GM12872 (cell line): ENCODE measurements around the gene NEBL.

Experiments used
- TF ChIP-seq, protein P1 (sequence below): IDR thresholded peaks from 3 replicates; pipeline ENCODE4 v1.5.1; 2011; ENCODE audit warnings: low read depth, mild to moderate bottlenecking, low read length, moderate library complexity; ENCODE audit not compliant: insufficient read depth

The NEBL gene

DNA sequence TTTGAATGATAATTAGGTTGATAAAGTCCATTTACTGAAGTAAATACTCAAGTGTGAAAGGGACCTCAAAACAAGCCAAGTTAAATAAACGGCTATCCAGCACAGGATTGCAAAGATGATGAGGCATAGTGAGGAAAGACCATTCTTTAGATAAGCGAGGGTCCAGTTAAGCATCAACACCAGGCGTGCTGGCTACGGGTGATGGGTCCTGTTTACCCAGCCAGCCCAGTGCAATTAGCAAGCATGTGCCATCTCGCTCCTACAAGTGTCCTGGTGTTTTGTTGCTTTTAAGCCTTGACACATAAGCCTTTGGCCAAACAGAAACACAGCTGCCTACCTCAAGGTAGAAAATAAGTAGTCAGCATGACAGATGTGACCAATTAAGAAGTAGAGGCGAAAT lies 7.1 kb downstream of the NEBL start:
- TF ChIP-seq, protein P1, sequence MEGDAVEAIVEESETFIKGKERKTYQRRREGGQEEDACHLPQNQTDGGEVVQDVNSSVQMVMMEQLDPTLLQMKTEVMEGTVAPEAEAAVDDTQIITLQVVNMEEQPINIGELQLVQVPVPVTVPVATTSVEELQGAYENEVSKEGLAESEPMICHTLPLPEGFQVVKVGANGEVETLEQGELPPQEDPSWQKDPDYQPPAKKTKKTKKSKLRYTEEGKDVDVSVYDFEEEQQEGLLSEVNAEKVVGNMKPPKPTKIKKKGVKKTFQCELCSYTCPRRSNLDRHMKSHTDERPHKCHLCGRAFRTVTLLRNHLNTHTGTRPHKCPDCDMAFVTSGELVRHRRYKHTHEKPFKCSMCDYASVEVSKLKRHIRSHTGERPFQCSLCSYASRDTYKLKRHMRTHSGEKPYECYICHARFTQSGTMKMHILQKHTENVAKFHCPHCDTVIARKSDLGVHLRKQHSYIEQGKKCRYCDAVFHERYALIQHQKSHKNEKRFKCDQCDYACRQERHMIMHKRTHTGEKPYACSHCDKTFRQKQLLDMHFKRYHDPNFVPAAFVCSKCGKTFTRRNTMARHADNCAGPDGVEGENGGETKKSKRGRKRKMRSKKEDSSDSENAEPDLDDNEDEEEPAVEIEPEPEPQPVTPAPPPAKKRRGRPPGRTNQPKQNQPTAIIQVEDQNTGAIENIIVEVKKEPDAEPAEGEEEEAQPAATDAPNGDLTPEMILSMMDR = no peak

DNA sequence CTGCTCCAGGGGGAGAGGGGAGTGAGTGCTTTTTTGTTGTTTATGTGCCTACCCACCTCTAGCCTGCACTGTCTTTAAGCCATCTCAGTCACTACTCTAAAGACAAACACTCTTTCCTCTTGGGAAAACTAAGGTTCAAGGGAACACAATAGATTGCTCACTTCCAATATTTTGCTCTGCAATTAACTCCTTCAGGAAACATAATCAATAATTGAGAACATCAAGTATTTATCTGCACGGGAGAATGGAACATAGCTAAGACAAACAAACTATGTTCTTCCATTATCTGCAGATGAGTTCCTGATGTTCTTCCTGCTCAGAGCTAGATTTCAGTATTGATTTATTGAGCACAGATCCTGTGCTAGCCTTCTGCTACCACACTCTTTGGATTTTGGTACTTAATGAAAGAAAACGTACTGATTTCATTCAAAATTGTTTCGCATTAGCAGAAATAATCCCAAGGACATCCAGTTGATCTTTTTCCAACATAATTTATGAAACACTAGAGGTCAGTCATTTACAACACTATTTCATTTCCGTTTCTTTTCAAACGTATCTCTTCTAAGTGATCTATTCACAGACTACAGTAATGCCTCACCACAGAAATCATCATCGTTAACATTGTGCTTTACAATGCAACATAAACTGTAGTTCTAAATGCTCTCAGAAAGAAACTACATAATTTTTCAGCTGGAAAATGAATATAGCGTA lies 8.3 kb downstream of the NEBL start:
- TF ChIP-seq, protein P1 = no peak

DNA sequence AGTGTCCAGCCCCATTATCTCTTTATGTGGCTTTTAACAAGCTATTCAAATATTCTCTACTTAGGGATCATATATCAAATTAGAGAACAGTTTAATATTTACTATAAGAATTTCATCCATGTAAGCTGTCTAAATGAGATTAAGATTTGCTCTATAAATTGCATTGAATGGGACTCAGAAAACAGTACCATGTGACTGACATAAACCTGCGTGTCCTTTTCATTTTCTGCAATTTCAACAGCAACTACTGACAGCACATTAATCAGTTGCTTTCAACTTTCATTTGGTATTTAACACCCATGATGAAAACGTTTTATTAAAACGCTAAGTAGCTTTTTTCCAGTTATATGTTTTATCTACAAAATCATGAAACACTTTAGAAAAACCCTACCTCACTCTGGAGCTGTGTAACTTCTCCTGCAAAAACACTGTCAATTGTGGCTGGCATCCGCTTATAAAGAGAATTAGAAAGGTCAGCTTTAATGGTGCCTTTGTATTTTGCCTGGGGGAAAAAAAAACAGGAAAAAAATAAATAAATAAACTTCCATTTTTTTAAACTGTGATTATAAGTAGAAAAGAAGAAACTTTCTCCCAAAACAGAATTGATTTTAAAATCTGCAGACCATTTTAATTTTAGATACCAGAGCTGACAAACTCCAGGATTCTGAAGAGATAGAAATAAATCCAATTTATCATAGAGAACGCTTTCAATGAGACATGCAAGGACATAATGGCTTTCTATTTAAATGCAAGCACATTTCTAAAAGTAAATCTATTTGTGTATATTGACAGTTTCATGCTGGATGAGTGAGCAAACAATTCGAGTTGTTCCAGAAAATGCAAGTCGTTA lies 9.2 kb downstream of the NEBL start:
- TF ChIP-seq, protein P1 = no peak

DNA sequence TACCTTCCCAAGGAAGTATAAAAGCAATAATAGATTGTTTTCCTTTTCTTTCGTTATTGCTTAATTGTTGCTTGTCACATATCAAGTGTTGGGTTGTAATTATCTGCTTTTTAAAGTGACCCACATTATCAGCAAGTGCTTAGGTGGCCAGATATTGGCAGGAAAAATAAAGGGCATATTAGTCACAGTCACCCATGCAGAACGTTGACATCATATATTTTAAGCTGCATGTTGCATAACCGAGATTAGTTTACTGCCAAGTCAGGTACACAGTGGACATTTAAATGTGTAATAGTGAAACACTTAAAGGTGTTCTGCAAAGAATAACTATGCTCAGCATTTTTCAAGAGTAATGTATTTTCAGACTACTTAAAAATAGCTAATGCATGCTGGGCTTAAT lies 11.4 kb downstream of the NEBL start:
- TF ChIP-seq, protein P1 = no peak

DNA sequence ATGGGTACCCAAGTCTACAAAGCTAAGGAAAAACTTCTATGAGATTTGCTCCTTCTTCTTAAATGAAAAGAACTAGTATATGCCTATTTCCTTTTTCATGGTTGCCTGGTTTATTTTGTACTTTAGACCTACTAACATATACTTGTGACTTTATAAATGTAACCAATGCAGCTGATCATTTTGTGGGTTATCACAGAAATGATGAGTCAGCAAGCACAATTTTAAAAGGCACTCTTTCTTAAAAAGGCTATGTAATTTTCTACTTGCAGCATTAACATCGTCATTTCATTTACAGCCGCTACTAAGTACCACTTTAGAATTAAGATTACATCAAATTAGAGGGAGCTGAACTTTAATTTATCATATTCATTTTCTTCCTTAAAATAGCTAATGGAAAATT lies 13.6 kb downstream of the NEBL start:
- TF ChIP-seq, protein P1 = no peak

DNA sequence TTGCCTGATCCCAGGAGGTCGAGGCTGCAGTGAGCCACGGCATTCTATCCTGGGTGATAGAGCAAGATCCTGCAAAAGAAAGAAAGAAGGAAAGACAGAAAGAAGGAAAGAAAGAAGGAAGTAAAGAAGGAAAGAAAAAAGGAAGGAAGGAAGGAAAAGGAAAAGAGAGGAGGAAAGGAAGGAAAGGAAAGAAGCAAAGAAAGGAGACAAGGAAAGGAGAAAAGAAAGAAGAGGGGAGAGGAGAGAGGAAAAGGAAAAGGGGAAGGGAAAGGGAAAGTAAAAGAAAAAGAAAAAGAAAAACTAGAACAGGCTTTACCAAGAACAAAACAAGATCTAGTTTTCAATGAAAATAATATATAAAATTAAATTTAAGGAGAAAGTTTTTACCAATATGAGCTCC lies 15.0 kb downstream of the NEBL start:
- TF ChIP-seq, protein P1 = no peak

DNA sequence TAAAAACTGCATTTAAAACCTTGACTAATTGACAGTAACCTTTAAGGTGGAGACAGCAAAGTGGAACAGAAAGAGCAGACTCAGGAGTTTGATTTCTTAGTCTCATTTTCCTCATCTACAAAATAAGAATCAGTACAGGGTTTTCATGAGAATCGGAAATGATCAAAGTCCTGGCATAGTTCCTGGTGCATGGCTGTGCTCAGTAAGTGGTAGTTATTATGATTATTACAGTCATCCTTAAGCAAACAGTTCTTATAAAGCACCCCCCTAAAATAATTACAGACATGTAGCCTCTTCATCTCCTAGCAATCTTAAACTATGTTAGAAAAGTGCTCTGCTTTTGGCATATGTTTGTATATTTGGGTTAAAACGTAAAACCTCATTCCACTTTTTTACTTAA lies 18.0 kb downstream of the NEBL start:
- TF ChIP-seq, protein P1 = no peak
